ENCODE results near the gene GALNT10. TPM values are rescaled to one million over a fixed set of nuclear protein-coding genes. Genes with fewer than 3 reads are reported as not detected.

Gene GALNT10
- total and polyA plus RNA-seq, 10 of the 15 experiments (the other 5 are each of a cell fraction or from before 2014, with no cell fraction given): 3.9 to 35.4 (median 15.5) TPM

GRCh38 chr5:154166901-154167791, 23.4 kb upstream of the GALNT10 start (continued):
- TF ChIP-seq ZBED1 (IDR thresholded peaks at IDR 0.05; ENCODE audit: borderline replicate concordance) (no peak), CTCF (IDR thresholded peaks at IDR 0.05 in 2 of 3, conservative IDR thresholded peaks at IDR 0.05 in 1 of 3; ENCODE audit: control insufficient read depth in 2 of 3, extremely low read depth in 1 of 3, insufficient read depth in 1 of 3, low read depth in 3 of 3, low read length in 3 of 3) (no peak), KDM1A (IDR thresholded peaks at IDR 0.05; ENCODE audit: borderline replicate concordance) (no peak), E4F1 (IDR thresholded peaks at IDR 0.05; ENCODE audit: borderline replicate concordance, partially characterized antibody) (no peak), CBFB (IDR thresholded peaks at IDR 0.05; ENCODE audit: low read depth) (no peak), PBX3 (IDR thresholded peaks at IDR 0.05; ENCODE audit: insufficient replicate concordance, low read depth, low read length) (no peak)
- TF ChIP-seq, protein P1, sequence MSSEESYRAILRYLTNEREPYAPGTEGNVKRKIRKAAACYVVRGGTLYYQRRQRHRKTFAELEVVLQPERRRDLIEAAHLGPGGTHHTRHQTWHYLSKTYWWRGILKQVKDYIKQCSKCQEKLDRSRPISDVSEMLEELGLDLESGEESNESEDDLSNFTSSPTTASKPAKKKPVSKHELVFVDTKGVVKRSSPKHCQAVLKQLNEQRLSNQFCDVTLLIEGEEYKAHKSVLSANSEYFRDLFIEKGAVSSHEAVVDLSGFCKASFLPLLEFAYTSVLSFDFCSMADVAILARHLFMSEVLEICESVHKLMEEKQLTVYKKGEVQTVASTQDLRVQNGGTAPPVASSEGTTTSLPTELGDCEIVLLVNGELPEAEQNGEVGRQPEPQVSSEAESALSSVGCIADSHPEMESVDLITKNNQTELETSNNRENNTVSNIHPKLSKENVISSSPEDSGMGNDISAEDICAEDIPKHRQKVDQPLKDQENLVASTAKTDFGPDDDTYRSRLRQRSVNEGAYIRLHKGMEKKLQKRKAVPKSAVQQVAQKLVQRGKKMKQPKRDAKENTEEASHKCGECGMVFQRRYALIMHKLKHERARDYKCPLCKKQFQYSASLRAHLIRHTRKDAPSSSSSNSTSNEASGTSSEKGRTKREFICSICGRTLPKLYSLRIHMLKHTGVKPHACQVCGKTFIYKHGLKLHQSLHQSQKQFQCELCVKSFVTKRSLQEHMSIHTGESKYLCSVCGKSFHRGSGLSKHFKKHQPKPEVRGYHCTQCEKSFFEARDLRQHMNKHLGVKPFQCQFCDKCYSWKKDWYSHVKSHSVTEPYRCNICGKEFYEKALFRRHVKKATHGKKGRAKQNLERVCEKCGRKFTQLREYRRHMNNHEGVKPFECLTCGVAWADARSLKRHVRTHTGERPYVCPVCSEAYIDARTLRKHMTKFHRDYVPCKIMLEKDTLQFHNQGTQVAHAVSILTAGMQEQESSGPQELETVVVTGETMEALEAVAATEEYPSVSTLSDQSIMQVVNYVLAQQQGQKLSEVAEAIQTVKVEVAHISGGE (CRISPR knock-in tag; IDR thresholded peaks at IDR 0.05): no peak
